HepG2 (cell line): Measurements from ENCODE around the gene HNRNPA1L2. TPM values are rescaled to one million over a fixed set of nuclear protein-coding genes. Genes with fewer than 3 reads are reported as not detected.

Experiments
- ATM ChIP-seq: fragments of 450-650 bp; IDR thresholded peaks from 2 replicates; pipeline ENCODE4 v1.7.1; 2017; ENCODE audit warnings: mild to moderate bottlenecking, borderline replicate concordance
- BATF2 ChIP-seq: sonication (generic); formaldehyde crosslinking; IDR thresholded peaks from 2 replicates; pipeline ENCODE4 v1.8.0; 2022; ENCODE audit warnings: mild to moderate bottlenecking, missing genetic modification reagents, moderate library complexity
- DPF2 ChIP-seq: sonication (generic); formaldehyde crosslinking; IDR thresholded peaks from 2 replicates; pipeline ENCODE4 v1.4.0; 2020; ENCODE audit warnings: mild to moderate bottlenecking, low read depth, missing genetic modification reagents, borderline replicate concordance
- ELF3 ChIP-seq: IDR thresholded peaks from 2 replicates; pipeline ENCODE4 v1.6.1; 2016; ENCODE audit warnings: missing genetic modification reagents, missing compliant biosample characterization
- ESRRA ChIP-seq: sonication (generic); formaldehyde crosslinking; IDR thresholded peaks from 2 replicates; pipeline ENCODE4 v1.5.1; 2020; ENCODE audit warnings: mild to moderate bottlenecking, low read depth, missing genetic modification reagents
- GLI4 ChIP-seq: sonication (generic); formaldehyde crosslinking; IDR thresholded peaks from 2 replicates; pipeline ENCODE4 v1.5.1; 2020; ENCODE audit warnings: missing genetic modification reagents, mild to moderate bottlenecking, moderate library complexity, borderline replicate concordance
- MEF2D ChIP-seq: sonication (generic); formaldehyde crosslinking; IDR thresholded peaks from 2 replicates; pipeline ENCODE4 v1.5.1; 2020; ENCODE audit warnings: mild to moderate bottlenecking, missing genetic modification reagents
- PAWR ChIP-seq: sonication (generic); formaldehyde crosslinking; IDR thresholded peaks from 2 replicates; pipeline ENCODE4 v1.4.0; 2020; ENCODE audit warnings: missing genetic modification reagents, mild to moderate bottlenecking, borderline replicate concordance
- POLR2A ChIP-seq, 2 experiments: IDR thresholded peaks; 2 replicates each; pipeline ENCODE4 v1.6.1; 2011; ENCODE audit warnings: low read depth in 2 of 2, low read length in 2 of 2, mild to moderate bottlenecking in 1 of 2, moderate library complexity in 1 of 2; ENCODE audit not compliant: insufficient read depth in 1 of 2
- TRIM24 ChIP-seq: sonication (generic); formaldehyde crosslinking; IDR thresholded peaks from 2 replicates; pipeline ENCODE4 v1.8.0; 2022; ENCODE audit warnings: mild to moderate bottlenecking, missing genetic modification reagents
- ZBTB40 ChIP-seq, 2 experiments: fragments of 450-650 bp in 1 of 2; sonication (generic) in 1 of 2; formaldehyde crosslinking in 1 of 2; IDR thresholded peaks; 2 replicates each; pipeline versions ENCODE4 v1.6.1 to v1.8.0; 2016 to 2022; ENCODE audit warnings: antibody characterized with exemption in 1 of 2, mild to moderate bottlenecking in 1 of 2, missing genetic modification reagents in 1 of 2
- ZGPAT ChIP-seq: IDR thresholded peaks from 2 replicates; pipeline ENCODE4 v1.6.1; 2016; ENCODE audit warnings: mild to moderate bottlenecking
- ZMAT3 ChIP-seq: sonication (generic); formaldehyde crosslinking; conservative IDR thresholded peaks from 2 replicates; pipeline ENCODE4 v1.7.0; 2021; ENCODE audit warnings: missing genetic modification reagents
- ZMYM3 ChIP-seq: sonication (generic); formaldehyde crosslinking; IDR thresholded peaks from 2 replicates; pipeline ENCODE4 v1.5.1; 2020; ENCODE audit warnings: mild to moderate bottlenecking, missing genetic modification reagents
- ZNF326 ChIP-seq: sonication (generic); formaldehyde crosslinking; IDR thresholded peaks from 2 replicates; pipeline ENCODE4 v1.4.0; 2020; ENCODE audit warnings: missing genetic modification reagents, borderline replicate concordance
- ZNF547 ChIP-seq: sonication (generic); formaldehyde crosslinking; IDR thresholded peaks from 2 replicates; pipeline ENCODE4 v1.5.1; 2020; ENCODE audit warnings: mild to moderate bottlenecking, missing genetic modification reagents
- ZNF749 ChIP-seq: sonication (generic); formaldehyde crosslinking; IDR thresholded peaks from 2 replicates; pipeline ENCODE4 v1.8.0; 2022; ENCODE audit warnings: mild to moderate bottlenecking, missing genetic modification reagents, moderate library complexity, borderline replicate concordance
- polyA plus RNA-seq, 8 experiments: library from polyadenylated mRNA; depleted of rRNA in 3 of 8; stranded (reverse) in 7 of 8; unstranded in 1 of 8; fragments of >200 nt; fragmentation: Illumina TruSeq in 4 of 8; extraction: Trizol in 4 of 8; gene quantifications; 2 replicates each; pipeline versions ENCODE4 v1.2.1 to v1.2.3, GENCODE V29; 2011 to 2016; ENCODE audit warnings: low read depth in 4 of 8, missing spikeins in 1 of 8, mixed read lengths in 1 of 8; ENCODE audit not compliant: insufficient read depth in 1 of 8
- total RNA-seq, 5 experiments: library from RNA; depleted of rRNA; stranded (reverse); fragments of >200 nt; fragmentation: Illumina TruSeq; extraction: Trizol; gene quantifications; 2 replicates each; pipeline ENCODE4 v1.2.3, GENCODE V29; 2016; ENCODE audit warnings: low read depth in 1 of 5

Gene HNRNPA1L2
- total and polyA plus RNA-seq, 2 of the 13 experiments (the other 11 are each of a cell fraction or from before 2014, with no cell fraction given), result 3.6 to 7.1 TPM

- TF ChIP-seq GLI4, result no peak
- TF ChIP-seq ZMYM3 (CRISPR knock-in tag), result no peak; the same call in 1 of the 2 replicates
- TF ChIP-seq ZGPAT (CRISPR knock-in tag), result peak; percentile 87
- TF ChIP-seq PAWR (CRISPR knock-in tag), result no peak
- TF ChIP-seq ZNF326 (CRISPR knock-in tag), result no peak
- TF ChIP-seq DPF2 (CRISPR knock-in tag), result no peak
- TF ChIP-seq BATF2 (CRISPR knock-in tag), result peak; percentile 84; the same call in 1 of the 2 replicates
- peak; percentile 54; the same call in 1 of the 2 replicates for TF ChIP-seq ELF3 (CRISPR knock-in tag)
- TF ChIP-seq ZMAT3 (CRISPR knock-in tag), result peak; percentile 67; the same call in 1 of the 2 replicates
- TF ChIP-seq POLR2A (IDR thresholded peaks at IDR 0.05; ENCODE audit: insufficient read depth in 1 of 2, low read depth in 2 of 2, low read length in 2 of 2), result peak; percentile 86 to 87
- no peak; the same call in 1 of the 2 replicates for TF ChIP-seq ESRRA (CRISPR knock-in tag)
- TF ChIP-seq ZBTB40 (IDR thresholded peaks at IDR 0.05), result peak; percentile 94
- peak; percentile 80 for TF ChIP-seq ZBTB40 (CRISPR knock-in tag; IDR thresholded peaks at IDR 0.05)
- TF ChIP-seq ZNF547 (CRISPR knock-in tag), result no peak; the same call in 1 of the 2 replicates
- TF ChIP-seq ATM, result no peak
- 0 out of 2 replicates have a peak, but pooled peaks have one; percentile 69 for TF ChIP-seq ZNF749
- TF ChIP-seq TRIM24 (CRISPR knock-in tag), result no peak
- no peak for TF ChIP-seq MEF2D (CRISPR knock-in tag)
Measured at GRCh38 chr13:52617070-52618060, 24.9 kb upstream of the HNRNPA1L2 start (continued).
